Measurements from ENCODE around the gene ABCA2.

The ABCA2 gene

DNA sequence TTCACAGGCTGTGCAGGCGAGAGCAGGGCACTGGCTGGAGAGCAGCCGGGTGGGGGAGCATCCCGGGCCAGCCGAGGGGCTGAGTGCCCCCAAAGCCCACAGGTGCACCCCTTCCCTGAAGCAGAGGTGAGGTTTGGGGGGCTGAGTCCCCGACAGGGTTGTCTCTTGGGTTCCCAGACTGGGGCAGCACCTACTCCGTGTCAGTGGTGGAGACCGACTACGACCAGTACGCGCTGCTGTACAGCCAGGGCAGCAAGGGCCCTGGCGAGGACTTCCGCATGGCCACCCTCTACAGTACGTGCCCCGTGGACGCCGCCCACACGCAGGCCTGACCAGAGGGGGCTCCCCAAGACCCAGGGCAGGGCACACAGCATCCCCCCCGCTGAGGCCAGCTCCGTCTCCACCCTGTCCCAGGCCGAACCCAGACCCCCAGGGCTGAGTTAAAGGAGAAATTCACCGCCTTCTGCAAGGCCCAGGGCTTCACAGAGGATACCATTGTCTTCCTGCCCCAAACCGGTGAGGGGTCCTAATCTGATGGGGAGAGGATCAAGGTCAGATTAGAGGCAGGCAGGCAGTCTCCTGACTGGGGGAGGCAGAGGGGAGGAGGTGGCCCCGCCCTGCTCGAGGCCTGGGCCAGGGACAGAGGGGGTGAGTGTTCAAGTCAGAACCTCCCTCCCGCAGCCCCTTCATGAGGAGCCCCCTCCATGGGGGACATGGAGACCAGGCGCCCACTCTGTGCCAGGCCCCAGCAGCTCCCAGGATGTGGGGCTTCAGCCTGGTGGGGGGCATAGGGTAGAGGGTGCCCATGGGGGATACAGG, 48.1 kb downstream of the ABCA2 start:
- H3K4me3 ChIP-seq (ENCODE audit: low read length): no peak overlapping the region
- no peak for DNase-seq (ENCODE audit: low read depth)
- TF ChIP-seq, protein P1, sequence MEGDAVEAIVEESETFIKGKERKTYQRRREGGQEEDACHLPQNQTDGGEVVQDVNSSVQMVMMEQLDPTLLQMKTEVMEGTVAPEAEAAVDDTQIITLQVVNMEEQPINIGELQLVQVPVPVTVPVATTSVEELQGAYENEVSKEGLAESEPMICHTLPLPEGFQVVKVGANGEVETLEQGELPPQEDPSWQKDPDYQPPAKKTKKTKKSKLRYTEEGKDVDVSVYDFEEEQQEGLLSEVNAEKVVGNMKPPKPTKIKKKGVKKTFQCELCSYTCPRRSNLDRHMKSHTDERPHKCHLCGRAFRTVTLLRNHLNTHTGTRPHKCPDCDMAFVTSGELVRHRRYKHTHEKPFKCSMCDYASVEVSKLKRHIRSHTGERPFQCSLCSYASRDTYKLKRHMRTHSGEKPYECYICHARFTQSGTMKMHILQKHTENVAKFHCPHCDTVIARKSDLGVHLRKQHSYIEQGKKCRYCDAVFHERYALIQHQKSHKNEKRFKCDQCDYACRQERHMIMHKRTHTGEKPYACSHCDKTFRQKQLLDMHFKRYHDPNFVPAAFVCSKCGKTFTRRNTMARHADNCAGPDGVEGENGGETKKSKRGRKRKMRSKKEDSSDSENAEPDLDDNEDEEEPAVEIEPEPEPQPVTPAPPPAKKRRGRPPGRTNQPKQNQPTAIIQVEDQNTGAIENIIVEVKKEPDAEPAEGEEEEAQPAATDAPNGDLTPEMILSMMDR (IDR thresholded peaks at IDR 0.05; ENCODE audit: insufficient read depth, low read depth, low read length, missing control alignments): no peak

DNA sequence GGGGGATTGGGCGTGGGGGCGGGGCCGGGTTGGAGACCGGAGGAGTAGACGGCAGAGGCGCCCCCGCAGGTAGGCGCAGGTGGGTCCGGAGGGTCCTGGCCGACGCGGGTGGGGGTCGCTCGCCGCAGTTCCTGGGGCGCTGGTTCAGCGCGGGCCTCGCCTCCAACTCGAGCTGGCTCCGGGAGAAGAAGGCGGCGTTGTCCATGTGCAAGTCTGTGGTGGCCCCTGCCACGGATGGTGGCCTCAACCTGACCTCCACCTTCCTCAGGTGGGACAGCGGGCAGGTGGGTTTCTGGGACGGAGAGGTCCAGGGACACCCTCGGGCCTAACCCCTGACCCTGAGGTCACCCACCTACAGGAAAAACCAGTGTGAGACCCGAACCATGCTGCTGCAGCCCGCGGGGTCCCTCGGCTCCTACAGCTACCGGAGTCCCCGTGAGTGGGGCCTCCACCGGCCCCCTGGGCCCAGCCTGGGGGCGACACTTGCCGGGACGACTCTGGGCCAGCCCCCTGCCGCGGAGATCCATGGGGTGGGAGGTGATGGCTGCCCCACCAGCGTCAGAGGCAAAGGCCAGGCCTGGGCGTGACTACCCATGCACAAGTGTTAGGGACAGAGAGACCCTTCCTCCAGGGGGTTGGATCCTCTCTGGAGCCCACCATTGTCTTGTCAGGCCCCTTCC, 49.0 kb downstream of the ABCA2 start:
- no peak overlapping the region for H3K4me3 ChIP-seq (ENCODE audit: low read length)
- DNase-seq (ENCODE audit: low read depth): no peak
- TF ChIP-seq, protein P1 (IDR thresholded peaks at IDR 0.05; ENCODE audit: insufficient read depth, low read depth, low read length, missing control alignments): no peak

DNA sequence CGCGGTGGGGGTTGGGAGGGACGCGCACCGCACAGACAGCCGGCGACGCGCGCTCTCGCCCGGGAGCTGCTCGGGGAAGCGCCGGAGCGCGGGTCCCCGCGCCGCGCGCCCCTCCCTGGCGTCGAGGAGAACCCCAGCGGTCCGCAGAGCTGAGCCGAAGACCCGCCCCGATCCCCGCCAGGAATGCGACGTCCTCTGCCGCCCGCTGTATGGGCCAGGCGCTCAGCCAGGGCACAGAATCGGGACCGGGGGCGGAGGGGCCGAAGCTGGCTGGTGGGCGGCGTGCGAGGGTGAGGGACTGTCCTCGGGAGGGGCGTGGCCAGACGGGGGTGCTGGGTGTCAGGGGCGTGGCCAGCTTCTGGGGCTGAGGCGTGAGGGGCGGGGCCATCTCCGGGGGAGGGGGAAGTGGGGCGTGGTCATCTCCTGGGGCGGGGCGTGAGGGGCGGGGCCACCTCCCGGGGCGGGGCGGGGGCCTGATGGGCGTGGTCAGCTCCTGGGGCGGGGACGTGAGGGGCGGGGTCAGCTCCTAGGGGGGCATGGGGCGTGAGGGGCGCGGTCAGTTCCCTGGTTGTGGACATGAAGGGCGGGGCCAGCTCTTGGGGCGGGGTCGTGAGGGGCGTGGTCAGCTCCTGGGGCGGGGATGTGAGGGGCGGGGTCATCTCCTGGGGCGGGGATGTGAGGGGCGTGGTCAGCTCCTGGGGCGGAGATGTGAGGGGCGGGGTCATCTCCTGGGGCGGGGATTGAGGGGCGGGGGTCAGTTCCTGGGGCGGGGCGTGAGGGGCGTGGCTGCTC, 49.8 kb downstream of the ABCA2 start:
- DNase-seq (ENCODE audit: low read depth): peak; percentile 72
- peak overlapping the region; percentile 36 for H3K4me3 ChIP-seq (ENCODE audit: low read length)
- TF ChIP-seq, protein P1 (IDR thresholded peaks at IDR 0.05; ENCODE audit: insufficient read depth, low read depth, low read length, missing control alignments): no peak

DNA sequence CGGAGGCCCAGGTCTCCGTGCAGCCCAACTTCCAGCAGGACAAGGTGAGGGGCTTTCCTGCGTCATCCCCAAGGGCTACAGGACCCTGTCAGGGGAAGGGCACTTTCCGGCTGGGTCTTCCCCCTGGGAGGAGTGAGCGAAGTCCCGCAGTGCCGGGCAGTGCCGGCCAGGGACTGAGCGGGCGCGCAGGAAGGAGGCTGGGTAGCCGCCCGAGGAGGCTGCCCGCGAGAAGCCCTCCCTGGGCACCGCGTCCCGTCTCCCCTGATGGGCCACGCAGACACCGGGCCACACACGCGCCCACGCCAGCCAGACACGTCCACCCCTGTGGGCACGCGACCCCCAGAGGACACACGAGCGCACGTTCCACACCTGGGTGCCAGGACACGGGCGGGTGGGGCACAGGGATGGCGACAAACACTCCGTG, 50.4 kb downstream of the ABCA2 start:
- peak overlapping the region; percentile 36 for H3K4me3 ChIP-seq (ENCODE audit: low read length)
- TF ChIP-seq, protein P1 (IDR thresholded peaks at IDR 0.05; ENCODE audit: insufficient read depth, low read depth, low read length, missing control alignments): no peak
- DNase-seq (ENCODE audit: low read depth): no peak

DNA sequence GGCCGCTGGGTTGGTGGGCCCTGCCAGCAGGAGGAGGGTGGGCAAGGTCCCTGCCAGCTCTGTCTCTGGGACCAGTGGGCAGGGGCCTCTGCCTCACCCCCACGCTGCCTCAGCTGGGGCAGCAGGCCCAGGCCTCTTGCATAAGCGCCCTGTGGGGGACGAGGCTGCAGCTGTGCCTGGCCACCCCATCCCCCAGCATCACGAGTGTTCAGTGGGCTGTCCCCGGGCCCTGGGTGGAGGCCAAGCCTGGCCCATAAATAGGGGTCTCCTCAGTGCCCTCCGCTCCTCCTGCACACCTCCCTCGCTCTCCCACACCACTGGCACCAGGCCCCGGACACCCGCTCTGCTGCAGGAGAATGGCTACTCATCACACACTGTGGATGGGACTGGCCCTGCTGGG, 50.8 kb downstream of the ABCA2 start, which contains the start of gene PTGDS:
Gene PTGDS (plus strand): TSS at position 282 of the 400 bp plus-strand sequence. CDS start 75 bp downstream, at position 357.
- H3K4me3 ChIP-seq (ENCODE audit: low read length): peak within 1 kb of the TSS; percentile 36
- TF ChIP-seq, protein P1 (IDR thresholded peaks at IDR 0.05; ENCODE audit: insufficient read depth, low read depth, low read length, missing control alignments): no peak
- no peak for DNase-seq (ENCODE audit: low read depth)

DNA sequence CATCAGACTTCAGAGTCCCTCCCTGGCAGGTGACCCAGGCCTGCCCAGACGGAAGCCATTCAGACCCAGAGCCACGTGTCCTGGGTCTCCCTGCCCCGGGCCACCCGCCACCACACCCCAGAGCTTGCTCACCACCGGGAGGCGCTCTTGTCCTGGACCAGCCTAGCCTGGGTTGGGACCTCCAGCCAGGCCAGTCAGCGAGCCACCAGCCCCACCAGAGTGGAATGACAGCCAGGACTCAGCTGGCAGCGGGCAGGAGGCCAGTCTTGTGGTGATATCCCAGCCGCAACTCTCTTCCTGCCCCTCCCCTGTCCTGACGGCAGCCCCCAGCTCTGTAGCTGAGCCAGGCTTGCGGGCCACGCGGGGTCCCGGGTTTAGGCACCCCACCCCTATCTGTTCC, 52.4 kb downstream of the ABCA2 start:
- no peak for DNase-seq (ENCODE audit: low read depth)
- TF ChIP-seq, protein P1 (IDR thresholded peaks at IDR 0.05; ENCODE audit: insufficient read depth, low read depth, low read length, missing control alignments): no peak
- no peak overlapping the region for H3K4me3 ChIP-seq (ENCODE audit: low read length)
